H7 (cell line): ENCODE results near the gene TSPAN13. TPM values are rescaled to one million over a fixed set of nuclear protein-coding genes. Genes with fewer than 3 reads are reported as not detected.

Experiments
- total RNA-seq: library from RNA; depleted of rRNA; stranded (reverse); fragments of >200 nt; shearing (Covaris generic); gene quantifications from 2 replicates; pipeline ENCODE4 v1.2.3, GENCODE V29; 2014; rRNA removed

Gene TSPAN13
- total RNA-seq, 1 experiment from 2014 or later = 17.7 TPM

Other genes starting within 250 kb of the TSPAN13 start
- gene LRRC72, start 226.9 kb upstream of the TSPAN13 start, total RNA-seq = not detected in 2 replicates
- gene ANKMY2, start 108.0 kb upstream of the TSPAN13 start, total RNA-seq = 13.6 and 16.8 TPM in 2 replicates
- 99.0 and 99.3 TPM in 2 replicates for gene BZW2, start 107.6 kb upstream of the TSPAN13 start, total RNA-seq
- not detected in 2 replicates for gene AGR2, start 51.2 kb downstream of the TSPAN13 start, total RNA-seq
- gene AGR3, start 128.2 kb downstream of the TSPAN13 start, total RNA-seq = not detected in 2 replicates